ENCODE results near the gene TRMT44.

Gene TRMT44

DNA sequence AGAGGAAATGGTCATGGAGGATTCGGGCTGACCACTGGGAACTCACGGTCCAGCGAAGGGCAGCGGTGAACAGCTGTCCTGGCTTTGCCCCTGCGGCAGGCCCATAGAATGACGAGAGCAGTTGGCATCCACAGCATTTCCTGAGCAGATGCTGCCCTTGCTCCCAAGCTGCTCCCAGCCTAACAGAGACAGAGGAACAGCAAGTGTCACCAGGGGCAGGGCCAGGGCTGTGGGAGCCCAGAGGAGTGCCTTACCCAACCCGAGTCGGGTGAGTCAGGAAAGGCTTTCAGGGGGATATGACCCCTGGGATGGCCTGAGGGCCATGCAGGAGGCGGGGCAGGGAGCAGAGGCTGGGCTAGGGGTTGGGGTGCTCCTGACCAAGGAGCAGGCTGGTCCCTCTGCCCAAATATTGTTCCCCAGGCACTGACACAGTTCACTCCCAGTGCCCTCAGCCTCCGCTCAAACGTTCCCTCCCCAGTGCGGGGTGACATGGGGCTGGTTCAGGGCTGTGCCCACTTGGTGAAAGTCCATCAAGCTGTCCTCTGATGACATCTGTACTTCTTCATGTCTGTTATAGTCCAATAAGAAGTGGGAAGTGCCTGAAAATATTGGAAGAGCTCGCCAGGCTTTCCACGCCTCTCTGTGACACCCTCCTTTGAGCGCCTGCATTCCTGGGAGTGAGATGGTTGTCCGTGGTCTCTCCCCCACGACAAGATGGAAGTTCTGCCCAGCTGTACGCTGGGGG lies 74.9 kb downstream of the TRMT44 start:
- no peak for DNase-seq

DNA sequence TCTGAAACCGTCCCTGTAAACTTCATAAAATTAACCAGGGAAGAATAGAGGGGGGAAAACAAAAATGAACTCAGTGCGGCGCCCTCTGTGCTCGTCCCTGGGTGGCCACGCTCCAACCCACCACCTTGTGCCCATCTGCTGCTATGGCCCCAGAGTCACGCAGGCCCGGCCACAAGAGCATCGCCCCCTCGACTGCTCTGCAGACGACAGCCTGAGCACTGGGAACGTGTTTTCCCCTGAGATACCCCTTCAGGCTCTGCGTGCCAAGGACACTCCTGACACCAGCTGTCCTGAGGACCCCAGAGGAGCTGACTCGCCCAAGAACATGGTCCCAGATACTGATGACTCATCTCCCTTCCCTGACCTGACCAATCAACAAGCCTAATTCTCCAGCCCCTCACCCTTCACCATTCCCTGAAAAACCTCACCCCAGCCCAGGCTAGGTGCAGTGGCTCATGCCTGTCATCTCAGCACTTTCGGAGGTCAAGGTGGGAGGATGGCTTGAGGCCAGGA lies 75.5 kb downstream of the TRMT44 start:
- DNase-seq, result no peak

DNA sequence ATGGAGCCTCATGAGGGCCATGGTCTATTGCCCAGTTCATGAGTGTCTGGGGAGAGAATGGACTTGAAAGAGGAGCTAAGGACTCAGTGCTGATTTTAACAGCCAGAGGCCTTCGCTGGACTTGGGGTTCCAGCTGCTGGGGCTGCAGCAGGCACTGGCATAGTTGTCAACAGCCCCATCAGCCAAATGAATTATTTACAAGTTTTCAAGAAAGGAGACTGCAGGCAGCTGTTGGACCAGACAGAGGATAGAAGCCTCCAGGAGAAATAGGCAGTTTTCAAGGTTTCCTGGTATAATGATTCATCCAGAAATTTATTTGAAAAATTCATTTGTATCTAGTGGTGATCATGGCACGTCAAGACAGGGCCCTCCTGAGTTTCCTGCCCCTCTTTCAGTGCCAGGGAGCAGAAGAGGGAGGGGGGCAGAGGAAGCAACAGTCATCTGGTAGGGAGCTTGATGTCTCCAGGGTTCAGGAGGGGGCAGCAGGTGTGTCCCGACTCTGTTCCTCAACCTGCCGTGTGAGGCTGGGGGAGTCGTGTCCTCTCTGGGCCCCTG lies 76.5 kb downstream of the TRMT44 start:
- DNase-seq, result no peak

DNA sequence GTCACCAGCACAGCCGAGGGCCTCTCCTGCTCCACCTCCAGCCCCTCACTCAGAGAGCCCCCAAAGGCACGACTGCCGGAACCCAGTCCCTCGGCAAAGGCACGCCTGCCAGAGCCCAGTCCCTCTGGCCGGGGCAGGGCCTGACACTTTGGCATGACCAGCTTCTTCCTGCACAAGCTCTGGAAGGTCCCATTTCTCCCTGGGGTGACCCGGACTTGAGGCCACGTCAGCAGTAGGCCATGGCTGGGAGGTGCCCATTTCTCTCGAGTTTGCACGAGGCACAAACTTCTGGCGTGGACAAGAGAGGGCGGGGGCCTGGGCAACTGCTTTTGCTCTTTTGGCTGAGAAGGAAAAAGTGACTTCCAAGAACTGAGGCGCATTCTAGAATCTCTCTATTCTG lies 77.4 kb downstream of the TRMT44 start:
- DNase-seq, result no peak

DNA sequence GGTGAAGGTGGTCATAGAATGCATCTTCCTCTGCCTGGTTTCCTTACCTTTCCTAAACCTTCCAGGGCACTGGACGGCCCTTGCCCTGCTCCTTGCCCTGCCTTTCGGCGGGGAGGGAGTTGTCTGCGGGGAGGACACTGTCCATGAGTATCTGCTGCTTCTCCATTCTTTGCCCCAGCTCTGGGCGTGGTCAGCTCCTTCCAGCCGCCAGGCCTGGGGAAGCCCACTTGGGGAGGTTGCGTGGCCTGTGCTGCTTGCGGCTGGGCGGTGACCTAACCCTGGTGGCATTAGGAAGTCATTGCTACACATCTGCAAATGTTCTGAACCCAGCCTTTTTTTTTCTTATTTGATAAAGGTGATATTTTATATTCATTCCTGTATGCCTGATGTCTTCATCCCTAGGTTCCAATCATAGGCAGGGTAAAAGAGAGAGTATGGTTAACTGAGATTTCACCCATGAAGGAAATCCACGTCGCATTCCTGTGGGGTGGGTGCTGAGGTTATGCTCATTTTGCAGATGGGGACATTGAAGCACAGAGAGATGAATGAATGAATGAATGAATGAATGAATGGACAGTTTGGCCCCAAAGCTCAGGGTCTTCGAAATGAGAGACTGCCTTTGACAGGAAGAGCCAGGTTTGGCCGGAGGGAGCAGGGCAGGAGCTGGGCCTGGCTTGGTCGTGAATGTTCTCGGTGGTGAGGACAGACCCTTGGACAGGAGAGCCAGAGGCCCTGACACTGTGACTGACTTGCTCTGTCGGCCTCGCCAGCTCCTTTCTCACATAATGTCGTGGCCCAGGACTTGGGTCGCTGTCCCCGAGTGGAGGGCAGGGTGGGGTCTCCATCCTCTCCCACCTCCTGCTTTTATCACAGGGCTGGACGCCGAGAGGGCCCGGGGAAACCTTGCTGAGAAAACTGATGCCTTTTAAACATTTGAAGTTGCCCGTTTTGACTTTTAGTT lies 81.9 kb downstream of the TRMT44 start:
- no peak for DNase-seq

DNA sequence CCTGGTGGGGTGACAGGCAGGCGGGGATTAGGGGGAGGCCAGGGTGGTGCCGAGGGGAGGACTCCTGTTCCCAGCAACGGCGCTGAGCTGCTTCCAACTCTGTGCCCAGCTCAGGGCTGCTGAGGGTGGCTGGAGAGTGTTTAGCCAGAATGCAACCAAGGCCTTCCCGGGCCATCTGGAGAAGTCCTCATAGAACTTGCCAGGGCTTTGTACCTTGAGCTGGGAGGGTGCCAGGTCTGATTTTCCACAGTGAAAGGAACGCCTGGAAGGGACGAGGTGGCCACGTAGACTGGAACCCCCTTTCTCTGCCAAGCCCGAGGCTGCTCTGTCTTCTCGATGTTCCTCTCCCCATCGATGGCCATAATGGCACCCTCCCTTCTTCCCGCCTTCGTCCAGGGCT lies 82.6 kb downstream of the TRMT44 start:
- DNase-seq, result no peak

DNA sequence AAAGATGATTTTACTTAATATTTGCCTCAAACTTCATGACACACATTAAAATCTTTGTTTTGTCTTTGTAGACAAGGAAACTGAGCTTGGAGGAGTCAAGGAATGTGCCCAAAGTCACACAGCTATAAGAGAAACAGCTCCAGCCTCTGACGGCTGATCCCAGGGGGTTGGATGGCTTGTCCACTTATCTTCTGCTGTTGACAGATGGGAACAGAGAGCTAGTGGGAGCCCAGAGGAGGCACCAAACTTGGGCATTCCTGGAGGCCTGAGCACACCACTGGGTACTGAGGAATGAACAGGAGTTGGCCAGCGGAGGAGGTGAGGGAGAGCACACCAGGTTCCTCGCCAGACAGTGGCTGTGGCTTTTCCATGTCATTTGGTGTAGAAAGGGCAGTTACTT lies 83.2 kb downstream of the TRMT44 start:
- no peak for DNase-seq

DNA sequence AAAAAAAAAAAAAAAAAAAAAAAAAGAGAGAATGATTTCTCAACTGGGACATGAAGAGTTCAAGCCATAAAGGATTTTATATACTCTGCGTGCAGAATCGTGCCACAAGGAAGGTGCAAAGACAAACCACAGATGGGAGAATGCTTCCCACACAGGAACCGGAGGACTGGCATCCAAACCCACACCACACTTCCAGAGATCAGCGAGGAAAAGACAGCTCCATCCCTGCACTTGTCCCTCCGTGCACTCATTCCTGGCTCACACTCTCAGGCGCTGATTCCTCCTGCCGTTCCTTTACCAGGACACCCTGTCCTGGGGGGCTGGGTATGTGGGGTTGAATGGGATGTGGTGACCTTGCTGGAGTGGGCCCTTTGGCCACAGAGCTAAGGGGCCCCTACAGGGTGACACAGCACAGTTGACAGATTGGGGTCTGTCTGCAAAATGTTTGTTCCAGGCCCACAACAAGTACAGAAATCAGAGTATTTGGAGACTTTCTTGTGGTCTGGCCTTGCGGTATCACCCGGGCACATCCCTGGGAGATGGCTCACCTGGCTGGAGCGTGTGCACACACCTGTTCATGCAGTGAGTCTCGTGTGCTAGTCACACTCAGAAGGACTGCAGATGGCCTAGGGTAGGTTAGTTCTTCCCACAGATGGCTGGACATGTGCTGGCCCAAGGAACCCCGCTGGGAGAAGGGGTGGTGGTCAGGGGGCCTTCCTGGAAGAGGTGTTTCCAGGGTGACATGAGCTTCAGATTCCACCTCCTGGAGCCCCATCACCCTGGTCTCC lies 84.2 kb downstream of the TRMT44 start:
- no peak for DNase-seq

DNA sequence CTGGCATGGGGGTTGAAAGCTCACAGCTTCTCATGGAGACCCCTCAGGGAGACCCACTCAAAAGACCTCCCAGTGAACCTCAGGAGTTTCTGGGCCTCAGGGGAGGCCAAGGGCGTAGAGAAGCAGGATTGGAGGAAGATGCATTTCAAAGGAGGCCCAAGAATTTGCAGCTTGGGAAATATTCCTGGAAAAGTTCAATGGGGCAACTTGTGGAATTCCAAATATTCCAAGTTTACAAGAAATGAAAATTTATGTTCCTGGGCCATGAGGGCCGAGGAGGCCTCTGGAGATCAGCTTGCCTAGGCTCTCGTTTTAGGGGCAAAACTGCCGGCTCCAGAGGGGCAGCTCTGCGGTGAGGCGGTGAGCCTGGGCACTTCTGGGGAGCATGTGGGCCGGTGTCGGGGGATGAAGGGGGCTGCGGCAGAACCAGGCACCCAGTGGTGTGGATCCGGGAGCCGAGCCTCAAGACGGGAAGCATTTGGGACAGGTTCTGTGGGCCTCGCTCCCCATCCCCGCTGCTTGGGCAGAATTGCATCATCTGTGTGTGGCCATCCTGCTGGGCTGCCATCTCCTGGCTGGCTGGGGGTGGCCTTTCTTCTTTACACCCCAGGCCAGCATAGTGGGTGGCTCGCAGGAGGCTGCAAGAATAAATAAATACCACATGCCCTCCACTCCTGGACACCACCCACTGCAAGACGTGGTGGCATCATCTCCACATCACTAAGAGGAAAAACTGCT lies 85.0 kb downstream of the TRMT44 start:
- no peak for DNase-seq

Data from suppressor macrophage treated with lipopolysaccharide for 1 hour (primary cell).